ENCODE results near the gene BTBD9.
A peak's percentile ranks its signal among the peaks of the same experiment; 100 is the strongest.

The BTBD9 gene

DNA sequence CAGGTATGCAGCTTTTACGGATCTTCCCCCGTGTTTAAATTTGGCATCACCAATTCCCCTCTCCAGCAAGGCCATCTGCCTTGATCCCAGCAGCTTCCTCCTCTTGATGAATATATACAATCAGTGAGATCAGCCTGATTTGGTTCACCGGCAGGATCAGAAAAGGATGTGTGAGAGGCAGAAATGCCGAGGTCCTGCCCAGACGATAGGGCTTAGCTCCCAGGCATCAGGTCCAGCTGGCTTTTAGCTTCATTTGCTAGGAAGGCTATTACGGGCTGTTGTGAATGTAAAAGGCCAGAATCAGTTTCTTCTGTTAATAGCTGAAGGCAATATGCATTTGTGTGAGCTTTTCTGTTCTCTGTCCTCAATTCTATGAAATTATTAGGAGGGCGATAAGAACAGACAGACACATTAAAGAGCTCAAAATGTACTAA is 372.8 kb downstream of the BTBD9 start:
- Histone ChIP-seq H2BK5ac (ENCODE audit: low read depth, low read length, poor library complexity, severe bottlenecking) (no peak overlapping the region), H3K18ac (ENCODE audit: low read depth in 1 of 2, low read length in 2 of 2) (no peak overlapping the region), H4K8ac (ENCODE audit: low read length) (no peak overlapping the region), H3K9me3 (ENCODE audit: control insufficient read depth, low read length) (no peaks in the 10 kb centered on the region), H3K4me2 (ENCODE audit: low read length, poor library complexity, severe bottlenecking) (no peak overlapping the region), H2AFZ (ENCODE audit: low read depth, low read length) (no peak overlapping the region), H3K4me3 (ENCODE audit: insufficient read depth in 1 of 2, low read depth in 1 of 2, low read length in 2 of 2) (no peak overlapping the region), H2BK120ac (ENCODE audit: low read depth, low read length) (no peak overlapping the region), H3K4ac (ENCODE audit: low read depth in 1 of 2, low read length in 2 of 2) (no peak overlapping the region), H2BK12ac (ENCODE audit: low read length in 2 of 2) (no peak overlapping the region), H4K91ac (ENCODE audit: low read length) (no peak overlapping the region), H3K27ac (ENCODE audit: low read length, poor library complexity, severe bottlenecking) (no peak overlapping the region), H3K14ac (ENCODE audit: low read length in 2 of 2) (no peak overlapping the region), H3K36me3 (ENCODE audit: control insufficient read depth in 1 of 2, insufficient read depth in 2 of 2, low read depth in 1 of 2, low read length in 2 of 2) (no peaks in the 10 kb centered on the region), H3K23ac (ENCODE audit: low read length in 2 of 2) (no peak overlapping the region), H3K27me3 (ENCODE audit: control insufficient read depth in 1 of 2, insufficient read depth in 1 of 2, low read length in 2 of 2) (no peaks in the 10 kb centered on the region), H2AK5ac (ENCODE audit: low read length, severe bottlenecking) (peak overlapping the region; percentile 29), H3K79me1 (replicated peaks; ENCODE audit: low read length, poor library complexity, severe bottlenecking) (peaks cover 3% of the 10 kb centered on the region), H3K9ac (ENCODE audit: low read length) (no peak overlapping the region), H3K4me1 (ENCODE audit: control insufficient read depth, insufficient read depth, low read depth, low read length) (peaks cover 23% of the 10 kb centered on the region), H2BK15ac (ENCODE audit: low read depth, poor library complexity, severe bottlenecking) (no peak overlapping the region)
- WGBS, result 61% methylated on average over 6 of the region's 7 CpGs
- DNase-seq, result no peak

DNA sequence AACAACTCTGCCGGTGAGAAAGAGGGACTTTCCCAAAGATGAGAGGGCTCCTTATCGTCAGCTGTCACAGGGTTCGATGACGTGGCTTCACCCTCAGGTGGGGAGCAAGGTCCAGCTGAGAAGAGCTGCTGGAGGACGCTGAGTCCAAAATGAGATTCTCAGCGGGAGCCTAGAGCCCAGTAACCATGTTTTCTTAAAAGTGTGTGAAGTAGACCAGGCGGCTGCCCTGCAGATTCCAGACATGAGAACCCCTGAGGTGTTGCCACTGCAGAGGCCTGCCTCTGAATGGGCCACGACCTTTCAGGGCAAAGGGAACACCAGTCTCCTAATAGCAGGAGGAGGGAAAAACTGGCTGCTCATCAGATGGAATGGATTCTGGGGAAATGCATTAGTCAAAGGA is 375.1 kb downstream of the BTBD9 start:
- Histone ChIP-seq H3K4me3 (ENCODE audit: insufficient read depth in 1 of 2, low read depth in 1 of 2, low read length in 2 of 2) (no peak overlapping the region), H4K91ac (ENCODE audit: low read length) (no peak overlapping the region), H3K79me1 (replicated peaks; ENCODE audit: low read length, poor library complexity, severe bottlenecking) (peaks cover 3% of the 10 kb centered on the region), H3K36me3 (ENCODE audit: control insufficient read depth in 1 of 2, insufficient read depth in 2 of 2, low read depth in 1 of 2, low read length in 2 of 2) (no peaks in the 10 kb centered on the region), H3K14ac (ENCODE audit: low read length in 2 of 2) (no peak overlapping the region), H3K9ac (ENCODE audit: low read length) (no peak overlapping the region), H3K4me2 (ENCODE audit: low read length, poor library complexity, severe bottlenecking) (peak overlapping the region; percentile 7), H4K8ac (ENCODE audit: low read length) (peak overlapping the region; percentile 72), H3K27ac (ENCODE audit: low read length, poor library complexity, severe bottlenecking) (peak overlapping the region; percentile 82), H2BK120ac (ENCODE audit: low read depth, low read length) (no peak overlapping the region), H2BK12ac (ENCODE audit: low read length in 2 of 2) (peak overlapping the region; percentile 37 to 84), H2AK5ac (ENCODE audit: low read length, severe bottlenecking) (no peak overlapping the region), H3K27me3 (ENCODE audit: control insufficient read depth in 1 of 2, insufficient read depth in 1 of 2, low read length in 2 of 2) (no peaks in the 10 kb centered on the region), H2BK5ac (ENCODE audit: low read depth, low read length, poor library complexity, severe bottlenecking) (peak overlapping the region; percentile 20), H3K4me1 (ENCODE audit: control insufficient read depth, insufficient read depth, low read depth, low read length) (peaks cover 19% of the 10 kb centered on the region), H3K9me3 (ENCODE audit: control insufficient read depth, low read length) (no peaks in the 10 kb centered on the region), H2BK15ac (ENCODE audit: low read depth, poor library complexity, severe bottlenecking) (no peak overlapping the region), H3K23ac (ENCODE audit: low read length in 2 of 2) (no peak overlapping the region), H2AFZ (ENCODE audit: low read depth, low read length) (no peak overlapping the region), H3K18ac (ENCODE audit: low read depth in 1 of 2, low read length in 2 of 2) (peak overlapping the region in 1 of 2 experiments; percentile 19), H3K4ac (ENCODE audit: low read depth in 1 of 2, low read length in 2 of 2) (peak overlapping the region; percentile 32 to 60)
- DNase-seq, result peak; percentile 35
- 34% methylated on average over 8 of the region's 8 CpGs for WGBS

- H2AFZ ChIP-seq (ENCODE audit: low read depth, low read length), result no peak overlapping the region
- 50% methylated on average over 2 of the region's 2 CpGs for WGBS
- H2BK5ac ChIP-seq (ENCODE audit: low read depth, low read length, poor library complexity, severe bottlenecking), result peak overlapping the region; percentile 24
- H3K36me3 ChIP-seq (ENCODE audit: control insufficient read depth in 1 of 2, insufficient read depth in 2 of 2, low read depth in 1 of 2, low read length in 2 of 2), result no peaks in the 10 kb centered on the region
- no peak overlapping the region for H3K14ac ChIP-seq (ENCODE audit: low read length in 2 of 2)
- peaks cover 20% of the 10 kb centered on the region for H3K4me1 ChIP-seq (ENCODE audit: control insufficient read depth, insufficient read depth, low read depth, low read length)
- H2AK5ac ChIP-seq (ENCODE audit: low read length, severe bottlenecking), result no peak overlapping the region
- no peaks in the 10 kb centered on the region for H3K9me3 ChIP-seq (ENCODE audit: control insufficient read depth, low read length)
- H4K91ac ChIP-seq (ENCODE audit: low read length), result no peak overlapping the region
- H3K79me1 ChIP-seq (replicated peaks; ENCODE audit: low read length, poor library complexity, severe bottlenecking), result peaks cover 1% of the 10 kb centered on the region
- H2BK12ac ChIP-seq (ENCODE audit: low read length in 2 of 2), result no peak overlapping the region
- no peak overlapping the region for H2BK15ac ChIP-seq (ENCODE audit: low read depth, poor library complexity, severe bottlenecking)
- no peak overlapping the region for H3K23ac ChIP-seq (ENCODE audit: low read length in 2 of 2)
- H3K9ac ChIP-seq (ENCODE audit: low read length), result peak overlapping the region; percentile 67
- H3K4ac ChIP-seq (ENCODE audit: low read depth in 1 of 2, low read length in 2 of 2), result no peak overlapping the region
- H2BK120ac ChIP-seq (ENCODE audit: low read depth, low read length), result no peak overlapping the region
- peak overlapping the region in 1 of 2 experiments; percentile 19 for H3K18ac ChIP-seq (ENCODE audit: low read depth in 1 of 2, low read length in 2 of 2)
- H3K27me3 ChIP-seq (ENCODE audit: control insufficient read depth in 1 of 2, insufficient read depth in 1 of 2, low read length in 2 of 2), result no peaks in the 10 kb centered on the region
- H3K27ac ChIP-seq (ENCODE audit: low read length, poor library complexity, severe bottlenecking), result peak overlapping the region; percentile 97
- peak; percentile 70 for DNase-seq
- H3K4me2 ChIP-seq (ENCODE audit: low read length, poor library complexity, severe bottlenecking), result no peak overlapping the region
- no peak overlapping the region for H4K8ac ChIP-seq (ENCODE audit: low read length)
- H3K4me3 ChIP-seq (ENCODE audit: insufficient read depth in 1 of 2, low read depth in 1 of 2, low read length in 2 of 2), result peak overlapping the region in 1 of 2 experiments; percentile 45
Measured at GRCh38 chr6:38262609-38263008, 377.1 kb downstream of the BTBD9 start.

GRCh38 chr6:38262026-38262425 is 377.7 kb downstream of the BTBD9 start:
- peak overlapping the region; percentile 49 for H2BK120ac ChIP-seq (ENCODE audit: low read depth, low read length)
- no peak overlapping the region for H3K4ac ChIP-seq (ENCODE audit: low read depth in 1 of 2, low read length in 2 of 2)
- H3K27me3 ChIP-seq (ENCODE audit: control insufficient read depth in 1 of 2, insufficient read depth in 1 of 2, low read length in 2 of 2), result no peaks in the 10 kb centered on the region
- H3K4me3 ChIP-seq (ENCODE audit: insufficient read depth in 1 of 2, low read depth in 1 of 2, low read length in 2 of 2), result peak overlapping the region in 1 of 2 experiments; percentile 45
- no CpG with 5 or more reads among the region's 1 CpG for WGBS
- H2AK5ac ChIP-seq (ENCODE audit: low read length, severe bottlenecking), result no peak overlapping the region
- H3K9me3 ChIP-seq (ENCODE audit: control insufficient read depth, low read length), result no peaks in the 10 kb centered on the region
- H3K4me2 ChIP-seq (ENCODE audit: low read length, poor library complexity, severe bottlenecking), result peak overlapping the region; percentile 31
- peak overlapping the region; percentile 67 for H3K9ac ChIP-seq (ENCODE audit: low read length)
- no peak overlapping the region for H2AFZ ChIP-seq (ENCODE audit: low read depth, low read length)
- H3K27ac ChIP-seq (ENCODE audit: low read length, poor library complexity, severe bottlenecking), result peak overlapping the region; percentile 97
- H2BK12ac ChIP-seq (ENCODE audit: low read length in 2 of 2), result no peak overlapping the region
- H4K91ac ChIP-seq (ENCODE audit: low read length), result no peak overlapping the region
- peaks cover 18% of the 10 kb centered on the region for H3K4me1 ChIP-seq (ENCODE audit: control insufficient read depth, insufficient read depth, low read depth, low read length)
- H3K23ac ChIP-seq (ENCODE audit: low read length in 2 of 2), result no peak overlapping the region
- H3K14ac ChIP-seq (ENCODE audit: low read length in 2 of 2), result no peak overlapping the region
- H3K79me1 ChIP-seq (replicated peaks; ENCODE audit: low read length, poor library complexity, severe bottlenecking), result no peaks in the 10 kb centered on the region
- H2BK5ac ChIP-seq (ENCODE audit: low read depth, low read length, poor library complexity, severe bottlenecking), result peak overlapping the region; percentile 79
- no peak overlapping the region for H4K8ac ChIP-seq (ENCODE audit: low read length)
- no peak overlapping the region for H3K18ac ChIP-seq (ENCODE audit: low read depth in 1 of 2, low read length in 2 of 2)
- no peaks in the 10 kb centered on the region for H3K36me3 ChIP-seq (ENCODE audit: control insufficient read depth in 1 of 2, insufficient read depth in 2 of 2, low read depth in 1 of 2, low read length in 2 of 2)
- H2BK15ac ChIP-seq (ENCODE audit: low read depth, poor library complexity, severe bottlenecking), result no peak overlapping the region
- DNase-seq, result peak; percentile 89

Measured in mesenchymal stem cell (in vitro differentiated cells and primary cell).